Measurements from ENCODE around the gene AKAP13.

The AKAP13 gene

DNA sequence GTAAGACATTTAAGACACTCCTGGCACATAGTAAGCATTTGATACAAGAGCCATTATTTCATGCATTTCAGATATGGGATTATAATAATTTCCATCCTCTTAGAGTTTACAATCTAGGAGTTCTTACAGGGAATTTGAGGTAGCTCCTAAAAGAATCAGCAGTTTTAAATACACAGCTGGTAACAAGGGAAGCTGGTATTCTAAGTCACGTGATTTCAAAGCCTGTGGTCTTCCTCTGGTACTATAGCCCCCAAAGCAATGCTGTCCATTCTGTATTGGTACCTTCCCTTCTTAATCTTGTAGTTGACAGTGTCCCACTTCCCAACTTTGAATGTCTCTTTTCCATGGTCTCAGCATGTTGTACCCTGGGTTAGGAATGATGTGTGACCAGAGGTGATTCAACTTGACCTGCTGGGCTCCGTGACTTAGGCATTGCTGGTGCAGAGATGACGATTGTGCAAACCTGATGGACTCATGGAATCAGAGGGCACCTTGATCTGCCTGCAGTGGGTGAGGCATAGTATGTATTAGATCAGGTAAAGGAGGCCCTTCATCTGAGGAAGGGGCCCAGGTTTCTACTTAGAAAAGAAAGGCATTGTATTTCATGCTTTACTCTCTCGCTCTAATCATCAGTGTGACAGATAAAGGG is 122.9 kb downstream of the AKAP13 start:
- peaks cover 25% of the 10 kb centered on the region for H3K4me1 ChIP-seq (ENCODE audit: low read length)
- TF ChIP-seq EZH2phosphoT487 (IDR thresholded peaks at IDR 0.05; ENCODE audit: low read depth) = no peak
- TF ChIP-seq, protein P1, sequence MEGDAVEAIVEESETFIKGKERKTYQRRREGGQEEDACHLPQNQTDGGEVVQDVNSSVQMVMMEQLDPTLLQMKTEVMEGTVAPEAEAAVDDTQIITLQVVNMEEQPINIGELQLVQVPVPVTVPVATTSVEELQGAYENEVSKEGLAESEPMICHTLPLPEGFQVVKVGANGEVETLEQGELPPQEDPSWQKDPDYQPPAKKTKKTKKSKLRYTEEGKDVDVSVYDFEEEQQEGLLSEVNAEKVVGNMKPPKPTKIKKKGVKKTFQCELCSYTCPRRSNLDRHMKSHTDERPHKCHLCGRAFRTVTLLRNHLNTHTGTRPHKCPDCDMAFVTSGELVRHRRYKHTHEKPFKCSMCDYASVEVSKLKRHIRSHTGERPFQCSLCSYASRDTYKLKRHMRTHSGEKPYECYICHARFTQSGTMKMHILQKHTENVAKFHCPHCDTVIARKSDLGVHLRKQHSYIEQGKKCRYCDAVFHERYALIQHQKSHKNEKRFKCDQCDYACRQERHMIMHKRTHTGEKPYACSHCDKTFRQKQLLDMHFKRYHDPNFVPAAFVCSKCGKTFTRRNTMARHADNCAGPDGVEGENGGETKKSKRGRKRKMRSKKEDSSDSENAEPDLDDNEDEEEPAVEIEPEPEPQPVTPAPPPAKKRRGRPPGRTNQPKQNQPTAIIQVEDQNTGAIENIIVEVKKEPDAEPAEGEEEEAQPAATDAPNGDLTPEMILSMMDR (IDR thresholded peaks at IDR 0.05; ENCODE audit: low read depth, low read length) = no peak
- H3K27ac ChIP-seq (ENCODE audit: low read length) = no peak overlapping the region
- H3K79me2 ChIP-seq (ENCODE audit: low read length) = peaks cover 16% of the 10 kb centered on the region
- no peaks in the 10 kb centered on the region for H3K9me3 ChIP-seq (ENCODE audit: insufficient read depth, low read length)
- peaks cover 92% of the 10 kb centered on the region for H4K20me1 ChIP-seq (ENCODE audit: insufficient read depth, low read length)
- H3K27me3 ChIP-seq (ENCODE audit: low read depth, low read length) = peaks cover 11% of the 10 kb centered on the region
- no peaks in the 10 kb centered on the region for H3K36me3 ChIP-seq (replicated peaks; ENCODE audit: low read depth, low read length)
- no peak overlapping the region for H3K9ac ChIP-seq (ENCODE audit: low read length)
- no peak overlapping the region for H3K4me2 ChIP-seq (ENCODE audit: low read length)
- H3K4me3 ChIP-seq (ENCODE audit: low read length) = no peak overlapping the region
- no peak overlapping the region for H2AFZ ChIP-seq (ENCODE audit: low read depth, low read length)

- Histone ChIP-seq H3K27ac (ENCODE audit: low read length) (no peak overlapping the region), H4K20me1 (ENCODE audit: insufficient read depth, low read length) (peaks cover 83% of the 10 kb centered on the region), H3K9ac (ENCODE audit: low read length) (no peak overlapping the region), H2AFZ (ENCODE audit: low read depth, low read length) (no peak overlapping the region), H3K4me3 (ENCODE audit: low read length) (no peak overlapping the region), H3K4me1 (ENCODE audit: low read length) (peaks cover 8% of the 10 kb centered on the region), H3K27me3 (ENCODE audit: low read depth, low read length) (peaks cover 7% of the 10 kb centered on the region), H3K9me3 (ENCODE audit: insufficient read depth, low read length) (no peaks in the 10 kb centered on the region), H3K36me3 (replicated peaks; ENCODE audit: low read depth, low read length) (no peaks in the 10 kb centered on the region), H3K4me2 (ENCODE audit: low read length) (no peak overlapping the region), H3K79me2 (ENCODE audit: low read length) (peaks cover 16% of the 10 kb centered on the region)
- TF ChIP-seq, protein P1 (IDR thresholded peaks at IDR 0.05; ENCODE audit: low read depth, low read length) = peak; percentile 91
- TF ChIP-seq EZH2phosphoT487 (IDR thresholded peaks at IDR 0.05; ENCODE audit: low read depth) = no peak
Measured at GRCh38 chr15:85504749-85505676, 124.6 kb downstream of the AKAP13 start.

- no peak overlapping the region for H3K4me3 ChIP-seq (ENCODE audit: low read length)
- H3K9me3 ChIP-seq (ENCODE audit: insufficient read depth, low read length) = no peaks in the 10 kb centered on the region
- TF ChIP-seq, protein P1 (IDR thresholded peaks at IDR 0.05; ENCODE audit: low read depth, low read length) = no peak
- TF ChIP-seq EZH2phosphoT487 (IDR thresholded peaks at IDR 0.05; ENCODE audit: low read depth) = no peak
- no peak overlapping the region for H2AFZ ChIP-seq (ENCODE audit: low read depth, low read length)
- no peaks in the 10 kb centered on the region for H3K4me1 ChIP-seq (ENCODE audit: low read length)
- H3K27ac ChIP-seq (ENCODE audit: low read length) = no peak overlapping the region
- no peaks in the 10 kb centered on the region for H3K27me3 ChIP-seq (ENCODE audit: low read depth, low read length)
- H4K20me1 ChIP-seq (ENCODE audit: insufficient read depth, low read length) = peaks cover 77% of the 10 kb centered on the region
- H3K4me2 ChIP-seq (ENCODE audit: low read length) = no peak overlapping the region
- H3K9ac ChIP-seq (ENCODE audit: low read length) = no peak overlapping the region
- H3K79me2 ChIP-seq (ENCODE audit: low read length) = 0 out of 2 replicates have a peak, but pooled peaks cover 7% of the 10 kb centered on the region
- H3K36me3 ChIP-seq (replicated peaks; ENCODE audit: low read depth, low read length) = no peaks in the 10 kb centered on the region
Measured at GRCh38 chr15:85507114-85507513, 126.7 kb downstream of the AKAP13 start.

DNA sequence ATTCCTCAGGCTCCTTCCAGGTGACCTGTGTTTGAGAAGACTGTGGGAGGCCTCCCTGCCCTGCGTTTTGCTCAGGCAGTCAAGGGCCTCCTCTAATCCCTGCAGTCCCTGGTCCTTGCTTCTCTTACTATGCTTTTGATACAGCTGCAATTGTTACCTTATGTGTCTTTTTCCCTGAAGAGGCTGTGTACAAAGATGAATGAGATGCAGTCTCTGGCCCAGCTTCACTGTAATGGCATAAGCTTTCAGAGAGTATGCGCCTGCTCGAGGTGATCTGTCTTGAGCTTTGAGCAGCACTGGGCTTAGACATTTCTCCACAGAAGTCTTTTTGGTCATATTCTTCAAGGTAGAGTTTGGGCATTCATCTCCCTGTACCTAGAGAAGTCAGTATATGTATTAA is 129.6 kb downstream of the AKAP13 start:
- Histone ChIP-seq H3K36me3 (replicated peaks; ENCODE audit: low read depth, low read length) (no peaks in the 10 kb centered on the region), H3K4me2 (ENCODE audit: low read length) (no peak overlapping the region), H3K79me2 (ENCODE audit: low read length) (peaks cover 10% of the 10 kb centered on the region; the same call in 1 of the 2 replicates), H3K27ac (ENCODE audit: low read length) (no peak overlapping the region), H3K4me1 (ENCODE audit: low read length) (no peaks in the 10 kb centered on the region), H2AFZ (ENCODE audit: low read depth, low read length) (no peak overlapping the region), H3K9ac (ENCODE audit: low read length) (no peak overlapping the region), H4K20me1 (ENCODE audit: insufficient read depth, low read length) (peaks cover 55% of the 10 kb centered on the region; the same call in 1 of the 2 replicates), H3K4me3 (ENCODE audit: low read length) (no peak overlapping the region), H3K27me3 (ENCODE audit: low read depth, low read length) (no peaks in the 10 kb centered on the region), H3K9me3 (ENCODE audit: insufficient read depth, low read length) (no peaks in the 10 kb centered on the region)
- TF ChIP-seq, protein P1 (IDR thresholded peaks at IDR 0.05; ENCODE audit: low read depth, low read length) = no peak
- no peak for TF ChIP-seq EZH2phosphoT487 (IDR thresholded peaks at IDR 0.05; ENCODE audit: low read depth)

All from OCI-LY3 (cell line).